ENCODE data around the gene CTAGE15.
"Not testable (repeated sequence)": the region's sequence is repeated elsewhere in the genome, so short reads cannot be mapped to it uniquely, and the experiment has no call there.

Gene CTAGE15, protein sequence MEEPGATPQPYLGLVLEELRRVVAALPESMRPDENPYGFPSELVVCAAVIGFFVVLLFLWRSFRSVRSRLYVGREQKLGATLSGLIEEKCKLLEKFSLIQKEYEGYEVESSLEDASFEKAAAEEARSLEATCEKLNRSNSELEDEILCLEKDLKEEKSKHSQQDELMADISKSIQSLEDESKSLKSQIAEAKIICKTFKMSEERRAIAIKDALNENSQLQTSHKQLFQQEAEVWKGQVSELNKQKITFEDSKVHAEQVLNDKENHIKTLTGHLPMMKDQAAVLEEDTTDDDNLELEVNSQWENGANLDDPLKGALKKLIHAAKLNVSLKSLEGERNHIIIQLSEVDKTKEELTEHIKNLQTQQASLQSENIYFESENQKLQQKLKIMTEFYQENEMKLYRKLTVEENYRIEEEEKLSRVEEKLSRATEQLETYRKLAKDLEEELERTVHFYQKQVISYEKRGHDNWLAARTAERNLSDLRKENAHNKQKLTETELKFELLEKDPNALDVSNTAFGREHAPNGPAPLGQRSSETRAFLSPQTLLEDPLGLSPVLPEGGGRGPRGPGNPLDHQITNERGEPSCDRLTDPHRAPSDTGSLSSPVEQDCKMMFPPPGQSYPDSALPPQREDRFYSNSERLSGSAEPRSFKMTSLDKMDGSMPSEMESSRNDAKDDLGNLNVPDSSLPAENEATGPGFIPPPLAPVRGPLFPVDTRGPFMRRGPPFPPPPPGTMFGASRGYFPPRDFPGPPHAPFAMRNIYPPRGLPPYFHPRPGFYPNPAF

DNA sequence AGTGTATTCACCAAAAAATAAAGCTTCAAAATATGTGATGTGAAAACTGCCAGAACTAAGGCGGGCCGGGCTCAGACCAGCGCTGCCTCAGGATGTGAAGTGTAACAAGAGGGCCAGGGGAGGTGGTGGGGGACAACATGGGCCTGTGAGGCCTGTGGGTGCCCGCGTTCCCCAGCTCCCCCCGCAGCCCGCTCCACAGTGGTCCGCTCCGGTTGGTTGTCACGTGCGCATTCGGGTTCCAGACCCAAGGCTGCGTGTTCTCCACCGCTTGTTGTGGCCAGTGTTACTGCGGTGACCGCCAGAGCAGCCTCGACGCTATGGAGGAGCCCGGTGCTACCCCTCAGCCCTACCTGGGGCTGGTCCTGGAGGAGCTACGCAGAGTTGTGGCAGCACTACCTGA is at the start of gene CTAGE15:
CTAGE15 (plus strand) TSS at position 301 of the 400 bp plus-strand sequence; CDS start at position 318, 17 bp downstream.
- DNase-seq = not testable (repeated sequence)

DNA sequence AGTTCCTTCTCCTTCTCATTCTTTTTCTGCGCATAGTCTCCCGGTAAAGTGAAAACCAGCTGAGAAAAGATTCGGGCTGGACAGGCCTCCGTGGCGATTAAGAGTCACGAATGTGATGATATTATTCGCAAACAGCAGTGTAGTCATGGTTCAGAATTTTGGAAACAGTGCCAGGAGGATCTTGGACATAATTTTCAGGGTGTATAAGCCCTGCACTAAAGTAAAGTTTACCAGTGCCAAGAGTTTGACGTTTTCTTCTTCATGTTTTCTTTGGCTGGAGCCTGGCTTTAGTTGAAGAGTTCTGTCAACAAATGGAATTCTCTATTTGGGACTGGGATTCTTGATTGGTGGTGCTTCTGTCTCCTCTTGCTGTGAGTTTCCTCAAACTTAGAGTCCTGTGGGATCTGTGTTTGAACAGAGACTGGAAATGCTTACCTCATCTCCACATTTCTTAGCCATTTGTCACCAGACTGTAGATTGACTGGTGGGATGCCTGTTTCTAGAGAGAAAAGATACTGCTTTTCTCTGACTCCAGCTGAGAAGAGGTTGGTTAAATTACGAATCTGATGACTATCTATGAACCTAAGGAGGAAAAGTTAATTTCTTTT is 49.2 kb upstream of the CTAGE15 start:
- DNase-seq = not testable (repeated sequence)

DNA sequence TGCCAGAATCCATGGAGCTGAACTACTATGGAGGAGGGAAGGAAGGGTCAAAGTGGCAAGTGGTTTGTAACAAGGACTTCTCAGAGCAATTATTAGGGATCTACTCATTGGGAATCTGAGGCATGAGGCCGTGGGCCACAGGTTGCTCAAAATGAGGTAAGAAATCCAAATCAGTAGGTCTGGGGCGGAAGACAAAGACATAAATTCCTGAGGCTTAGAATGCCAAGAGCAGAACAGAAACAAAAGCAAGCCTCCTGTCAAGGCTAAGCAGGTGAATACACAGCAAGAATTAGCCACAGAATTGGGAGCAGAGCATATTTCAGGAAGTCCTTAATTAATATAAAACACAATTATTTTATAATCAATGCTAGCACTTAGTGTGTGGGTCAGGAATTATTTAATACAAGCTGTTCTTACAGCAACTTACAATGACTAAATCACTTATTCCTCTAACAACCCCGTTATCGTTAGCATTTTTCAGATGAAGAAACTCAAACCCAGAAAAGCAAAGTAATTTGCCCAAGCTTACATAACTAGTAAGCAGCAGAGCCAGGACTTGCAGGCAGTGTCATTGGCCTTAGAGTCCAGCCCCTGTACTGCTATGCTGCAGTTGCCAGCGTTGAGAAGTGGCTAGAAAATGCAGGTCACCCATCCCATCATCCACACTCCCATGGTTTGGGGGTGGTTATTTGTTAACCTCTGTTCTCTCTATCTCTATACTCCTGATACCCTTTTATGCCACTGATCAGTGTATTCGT is 40.3 kb upstream of the CTAGE15 start:
- not testable (repeated sequence) for DNase-seq

DNA sequence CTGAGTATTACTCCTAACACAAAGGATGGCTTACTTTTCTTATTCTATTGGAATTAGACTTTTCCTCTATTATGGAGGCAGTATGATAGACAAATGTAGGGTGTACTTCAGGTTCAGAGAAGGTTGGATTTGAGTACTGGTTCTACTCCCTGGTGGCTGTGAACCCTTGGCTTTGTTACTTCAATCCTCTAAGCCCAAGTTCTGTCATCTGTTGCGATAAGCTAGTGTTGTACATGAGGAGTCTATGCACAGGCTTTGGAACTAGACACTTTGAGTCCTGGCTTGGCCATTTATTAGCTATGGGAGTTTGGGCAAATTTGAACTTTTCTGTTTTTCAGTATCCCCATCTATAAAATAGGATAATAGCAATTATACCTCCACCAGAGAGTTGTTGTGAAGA is 39.7 kb upstream of the CTAGE15 start:
- not testable (repeated sequence) for DNase-seq

DNA sequence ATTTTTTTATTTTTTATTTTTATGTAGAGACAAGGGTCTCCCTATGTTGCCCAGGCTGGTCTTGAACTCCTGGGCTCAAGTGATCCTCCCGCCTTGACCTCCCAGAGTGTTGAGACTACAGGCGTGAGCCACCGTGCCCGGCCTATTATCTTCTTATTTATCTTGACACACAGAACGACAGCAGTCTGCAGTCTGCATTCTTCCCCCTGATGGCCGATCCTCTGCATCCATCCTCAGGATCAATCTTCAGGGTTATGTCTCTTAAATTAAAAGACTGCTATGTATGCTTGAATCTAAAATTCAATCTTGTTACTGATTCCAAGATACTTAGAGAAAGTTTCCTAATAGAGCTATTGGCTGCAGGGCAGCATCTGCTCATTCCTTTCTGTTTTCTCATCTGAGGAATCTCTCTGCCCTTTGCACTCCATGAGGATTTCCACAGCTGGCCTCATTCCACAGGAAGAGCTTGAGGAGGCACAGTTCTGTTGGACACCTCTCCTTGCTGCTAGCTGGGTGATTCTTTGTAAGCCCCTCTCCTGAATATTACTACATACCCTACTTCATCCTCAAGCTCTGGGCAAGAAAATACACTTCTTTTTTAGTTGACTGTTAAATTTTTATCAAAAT is 38.3 kb upstream of the CTAGE15 start:
- DNase-seq = not testable (repeated sequence)

DNA sequence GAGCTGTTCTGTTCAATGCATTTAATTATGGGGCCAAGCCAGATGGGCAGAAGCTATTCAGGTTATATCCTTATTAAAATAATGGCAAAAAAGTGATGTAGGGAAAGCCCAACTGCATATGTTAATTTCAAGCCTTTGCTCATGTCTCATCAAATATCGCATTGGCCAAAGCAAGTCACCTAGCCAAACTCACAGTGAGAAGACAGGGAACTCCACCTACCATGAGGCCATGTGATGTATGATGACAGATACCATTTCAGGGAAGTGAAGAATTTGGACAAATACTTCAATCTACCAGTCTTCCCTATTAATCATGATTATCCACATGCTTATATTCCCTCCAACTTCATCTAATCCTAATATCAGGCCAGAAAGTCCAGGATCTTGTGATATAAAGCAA is 35.2 kb upstream of the CTAGE15 start:
- not testable (repeated sequence) for DNase-seq

DNA sequence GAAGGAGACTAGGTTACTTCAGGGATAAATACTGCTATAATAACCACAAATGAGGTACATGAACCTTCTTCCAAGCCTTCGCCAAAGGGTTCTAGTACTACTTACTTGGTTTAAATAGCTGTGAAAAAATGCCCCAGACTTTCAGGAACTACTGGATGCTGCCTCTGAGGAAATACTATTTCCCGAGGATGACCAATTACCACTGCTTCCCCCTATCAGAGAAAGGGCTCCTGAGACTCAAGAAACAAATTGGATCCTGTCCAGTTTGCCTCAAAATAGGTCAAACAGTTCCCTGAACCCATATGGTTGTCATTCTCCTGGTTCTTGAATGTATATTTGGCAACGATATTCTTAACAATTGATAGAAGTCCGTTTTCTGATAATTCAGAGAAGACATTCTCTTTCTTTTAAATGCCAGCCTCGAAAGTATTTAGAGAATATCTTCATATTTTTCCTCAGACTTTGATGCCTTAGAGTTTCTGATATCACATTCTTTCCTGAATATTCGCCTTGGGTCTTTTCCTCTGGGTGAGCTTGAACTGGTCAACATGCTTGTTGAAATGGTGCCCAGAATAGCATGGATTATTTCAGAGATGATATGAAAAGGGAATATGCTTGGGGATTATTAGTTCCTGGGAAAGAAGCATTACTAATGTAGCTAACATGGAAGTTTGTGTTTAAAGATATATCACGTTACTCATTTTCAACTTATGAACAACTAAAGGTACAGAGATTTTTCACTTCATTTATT is 28.1 kb upstream of the CTAGE15 start:
- not testable (repeated sequence) for DNase-seq

DNA sequence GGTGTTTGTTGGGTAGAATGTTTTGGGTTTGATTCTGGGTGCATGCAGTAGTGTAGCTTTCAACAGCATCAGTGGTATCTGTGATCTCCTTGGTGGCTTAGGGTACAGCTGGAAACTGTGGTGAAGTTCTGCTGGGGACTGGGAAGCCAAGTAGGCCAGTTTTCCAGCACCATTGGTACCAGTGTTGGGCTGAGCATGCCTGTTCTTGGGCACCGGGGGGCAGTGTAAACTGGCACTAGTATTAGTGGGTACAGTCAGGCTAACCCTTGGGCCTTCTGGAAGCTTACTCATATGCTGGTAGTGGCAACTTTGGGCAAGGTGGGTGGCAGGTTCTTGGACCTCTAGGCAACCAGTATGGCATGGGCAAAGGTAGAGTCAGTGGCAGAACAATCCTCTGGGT is 15.6 kb upstream of the CTAGE15 start:
- not testable (repeated sequence) for DNase-seq

DNA sequence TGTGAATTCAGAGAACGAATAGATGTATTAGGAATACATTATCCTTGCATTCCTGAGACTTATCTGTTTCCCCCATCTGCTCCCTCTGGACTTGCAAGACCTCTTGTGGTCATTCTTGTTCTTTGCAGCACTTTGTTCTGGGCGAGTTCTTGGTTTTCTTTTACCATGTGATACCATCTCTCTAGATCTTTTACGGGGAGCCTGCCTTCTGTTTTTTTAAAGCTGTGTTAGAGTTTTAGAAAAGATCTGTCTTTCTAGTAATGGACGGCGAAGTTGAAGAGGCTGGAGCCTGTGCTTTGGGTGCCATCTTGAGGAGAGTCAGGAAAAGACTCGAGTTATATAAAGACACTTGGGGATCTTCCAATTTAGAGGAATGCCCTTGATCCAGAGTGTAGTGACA is 8.3 kb upstream of the CTAGE15 start:
- DNase-seq = not testable (repeated sequence)

DNA sequence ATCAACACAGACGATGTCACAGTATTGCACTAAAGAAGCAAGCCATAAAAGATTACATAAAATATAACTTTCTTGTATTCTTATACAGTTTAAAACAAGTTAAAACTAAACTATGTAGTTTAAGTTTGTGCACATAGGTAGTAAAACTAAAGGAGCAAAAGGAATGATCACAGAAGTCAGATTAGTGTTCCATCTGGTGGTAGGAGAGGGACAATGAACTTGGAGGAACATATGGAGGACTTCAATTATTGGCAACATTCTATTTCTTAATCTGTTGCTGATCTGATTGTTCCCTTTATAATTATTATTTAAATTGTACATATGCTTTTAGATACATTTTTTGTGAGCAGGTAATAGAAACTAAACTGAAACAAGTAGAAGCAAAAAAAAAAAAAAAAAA is 5.6 kb upstream of the CTAGE15 start:
- not testable (repeated sequence) for DNase-seq

DNA sequence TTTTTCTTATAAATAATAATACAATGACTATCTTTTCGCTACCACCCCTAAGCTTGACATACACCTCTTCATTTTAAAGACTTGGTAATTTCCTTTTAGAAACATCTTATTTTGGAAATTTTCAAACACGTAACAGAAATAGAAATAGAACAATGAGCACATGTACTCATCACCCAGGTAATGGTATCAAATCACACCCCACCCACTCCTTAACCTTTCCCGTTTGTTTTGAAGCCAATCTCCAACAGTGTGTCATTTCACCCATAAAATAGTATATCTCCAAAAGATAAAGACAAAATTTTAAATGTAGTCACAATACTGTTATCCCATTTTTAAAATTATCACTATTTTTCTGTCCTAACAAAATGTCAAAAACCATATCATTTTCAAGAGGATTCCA is 16.6 kb downstream of the CTAGE15 start:
- not testable (repeated sequence) for DNase-seq

DNA sequence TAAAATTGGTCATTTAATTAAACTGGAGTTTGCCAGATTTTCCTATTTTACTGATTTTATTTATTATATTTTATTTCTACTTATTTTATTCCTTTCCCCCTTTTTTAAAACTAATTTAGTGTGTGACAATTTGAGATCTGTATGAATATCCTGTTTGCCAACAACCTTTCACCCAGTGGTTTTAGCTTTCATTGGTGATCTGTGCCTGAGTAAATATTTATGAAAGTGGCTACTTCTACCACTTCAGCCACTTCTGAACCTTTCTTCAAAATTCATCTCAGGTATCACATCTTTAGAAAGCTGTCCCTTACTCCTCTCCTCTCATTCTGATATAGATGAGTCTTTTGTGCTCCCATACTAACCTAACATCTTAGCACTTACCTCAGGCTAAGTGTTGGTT is 18.3 kb downstream of the CTAGE15 start:
- DNase-seq = not testable (repeated sequence)

DNA sequence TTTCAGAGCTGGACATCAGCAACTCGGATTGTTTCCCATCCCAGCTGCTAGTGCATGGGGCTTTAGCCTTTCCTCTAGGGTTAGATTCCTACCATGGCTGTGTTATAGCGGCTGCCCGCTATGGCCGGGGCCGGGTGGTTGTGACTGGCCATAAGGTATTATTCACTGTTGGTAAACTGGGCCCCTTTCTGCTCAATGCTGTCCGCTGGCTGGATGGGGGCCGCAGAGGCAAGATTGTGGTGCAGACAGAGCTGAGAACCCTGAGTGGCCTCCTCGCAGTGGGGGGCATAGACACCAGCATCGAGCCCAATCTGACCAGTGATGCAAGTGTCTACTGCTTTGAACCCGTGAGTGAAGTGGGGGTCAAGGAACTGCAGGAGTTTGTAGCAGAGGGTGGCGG is 26.5 kb downstream of the CTAGE15 start:
- not testable (repeated sequence) for DNase-seq

DNA sequence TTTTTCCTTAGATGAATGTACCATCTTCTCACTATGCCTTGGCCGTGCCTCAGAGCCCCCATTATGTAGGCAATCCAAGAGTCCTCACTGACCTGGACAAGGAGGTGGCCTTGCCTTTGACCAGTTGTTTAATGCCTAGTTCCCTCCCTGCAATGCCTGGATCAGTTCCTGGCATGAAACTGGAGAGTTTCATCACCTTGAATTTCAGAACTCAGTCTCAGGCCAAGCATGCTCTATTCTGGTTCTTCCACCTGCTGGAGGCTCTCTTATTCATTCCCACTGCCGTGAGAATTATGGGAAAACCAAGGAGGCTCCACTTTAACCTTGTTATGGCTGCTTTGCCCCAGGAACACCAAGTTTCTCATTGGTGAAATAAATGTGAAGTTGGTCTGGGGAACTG is 31.9 kb downstream of the CTAGE15 start:
- not testable (repeated sequence) for DNase-seq

DNA sequence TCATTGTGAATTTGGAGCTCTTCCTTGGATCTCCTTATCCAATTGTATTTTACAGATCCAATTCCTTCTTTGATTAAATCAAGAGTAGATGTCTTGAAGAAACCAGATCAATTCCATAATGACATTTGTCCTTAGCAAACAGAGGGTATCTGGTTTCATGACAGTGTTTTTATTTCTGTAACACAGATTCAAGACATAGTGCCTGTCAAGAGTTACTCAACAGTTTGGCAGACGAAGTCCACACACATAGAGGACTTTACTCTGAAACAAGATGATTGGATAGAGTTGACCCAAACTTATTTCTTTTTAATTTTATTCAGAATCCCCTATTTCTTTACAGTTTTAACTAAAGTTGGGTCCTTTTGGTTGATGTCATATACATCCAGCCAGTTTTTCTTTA is 34.5 kb downstream of the CTAGE15 start:
- DNase-seq = not testable (repeated sequence)

DNA sequence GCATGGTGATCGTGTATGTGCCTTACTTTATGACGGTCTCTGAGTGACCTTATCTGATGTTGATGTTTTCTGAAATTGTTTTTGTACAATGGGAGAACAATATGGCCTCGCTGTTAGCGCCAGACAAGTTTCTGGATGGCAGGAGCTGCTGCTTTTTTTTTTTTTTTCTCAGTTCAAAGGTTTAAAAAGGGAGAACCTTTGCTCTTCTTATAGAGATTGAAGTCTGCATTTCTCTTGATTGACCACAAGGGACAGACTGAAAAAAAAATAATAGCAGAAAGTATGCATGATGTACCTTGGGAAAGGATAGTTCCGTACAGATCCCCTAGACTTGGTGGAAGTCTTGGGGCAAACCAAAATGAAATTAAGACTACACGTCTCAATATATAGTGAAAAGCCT is 43.9 kb downstream of the CTAGE15 start:
- not testable (repeated sequence) for DNase-seq

DNA sequence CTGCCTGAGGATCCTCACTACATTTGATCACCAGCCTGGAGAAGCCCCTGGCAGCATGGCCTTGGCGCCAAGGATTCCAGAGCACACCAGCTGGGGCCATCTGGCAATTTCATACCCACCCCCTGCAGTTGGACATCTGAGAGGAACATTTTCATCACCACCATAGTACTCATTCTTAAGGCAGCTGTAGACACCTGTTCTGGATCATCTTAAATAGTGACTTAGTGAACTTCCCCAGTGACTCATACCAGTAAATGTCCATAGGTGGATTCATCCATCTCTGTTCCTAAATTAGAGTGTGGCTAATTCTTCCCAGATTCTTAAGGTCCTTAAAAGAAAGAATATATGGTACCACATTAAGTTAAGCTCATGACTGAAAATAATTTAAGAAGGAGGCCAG is 45.6 kb downstream of the CTAGE15 start:
- not testable (repeated sequence) for DNase-seq

DNA sequence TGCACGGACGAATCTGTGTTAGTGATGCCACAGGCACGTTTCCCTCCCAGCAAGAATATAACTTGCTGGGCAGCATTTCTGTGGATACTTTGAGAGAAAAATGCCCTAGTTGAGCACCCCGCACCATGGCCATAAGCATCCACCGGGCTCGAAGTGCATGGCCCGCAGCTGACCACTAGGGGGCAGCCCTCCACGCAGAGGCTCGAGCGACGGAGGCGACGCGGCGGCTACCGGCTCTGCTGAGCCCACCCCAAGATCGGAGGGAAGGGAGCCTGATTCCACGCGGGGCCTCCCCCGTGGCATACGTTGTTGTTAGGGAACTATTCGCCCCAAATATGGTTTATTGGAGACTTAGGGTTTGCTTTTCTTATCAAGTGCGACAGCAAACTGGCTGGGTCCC is 48.5 kb downstream of the CTAGE15 start:
- DNase-seq = not testable (repeated sequence)

DNA sequence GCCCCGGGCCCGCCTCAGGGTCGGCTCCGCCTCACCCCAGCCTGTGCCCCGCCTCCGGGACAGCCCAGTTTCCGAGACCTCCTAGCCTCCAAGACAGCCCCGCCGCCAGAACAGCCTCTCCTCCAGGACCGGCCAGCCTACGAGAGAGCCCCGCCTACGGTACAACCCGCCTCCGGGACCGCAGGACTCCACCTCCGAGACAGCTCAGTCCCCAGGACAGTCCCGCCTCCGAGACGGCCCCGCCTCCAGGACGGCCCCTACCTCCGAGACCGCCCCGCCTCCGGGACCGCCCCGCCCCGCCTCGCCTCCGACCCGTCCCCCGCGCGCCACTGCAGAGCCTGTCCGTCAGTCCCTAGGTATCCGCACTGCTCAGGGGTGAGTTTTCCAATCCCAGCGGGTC is 49.0 kb downstream of the CTAGE15 start, which contains the start of gene TCAF2:
TCAF2 (plus strand) TSS at position 329 of the 400 bp plus-strand sequence.
- not testable (repeated sequence) for DNase-seq

DNA sequence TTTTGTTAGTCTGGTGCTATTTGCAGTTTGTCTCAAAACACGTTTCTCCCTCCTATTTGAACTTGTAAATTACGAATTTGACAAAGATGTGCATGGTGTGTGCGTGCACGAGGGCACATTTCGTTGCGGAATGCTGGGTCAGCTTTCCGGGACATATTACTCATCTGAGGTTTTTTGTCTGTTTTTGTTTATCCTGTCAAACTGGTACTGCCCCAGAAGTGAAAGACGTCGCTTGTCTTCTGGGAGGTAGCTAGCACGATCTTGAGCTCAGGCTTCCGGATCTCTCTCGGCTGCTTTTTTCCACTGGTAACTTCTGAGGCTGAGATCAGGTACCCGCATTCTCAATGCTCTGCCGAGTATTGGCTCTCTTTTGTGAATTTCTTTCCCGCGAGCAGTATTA is 49.6 kb downstream of the CTAGE15 start:
- not testable (repeated sequence) for DNase-seq

DNA sequence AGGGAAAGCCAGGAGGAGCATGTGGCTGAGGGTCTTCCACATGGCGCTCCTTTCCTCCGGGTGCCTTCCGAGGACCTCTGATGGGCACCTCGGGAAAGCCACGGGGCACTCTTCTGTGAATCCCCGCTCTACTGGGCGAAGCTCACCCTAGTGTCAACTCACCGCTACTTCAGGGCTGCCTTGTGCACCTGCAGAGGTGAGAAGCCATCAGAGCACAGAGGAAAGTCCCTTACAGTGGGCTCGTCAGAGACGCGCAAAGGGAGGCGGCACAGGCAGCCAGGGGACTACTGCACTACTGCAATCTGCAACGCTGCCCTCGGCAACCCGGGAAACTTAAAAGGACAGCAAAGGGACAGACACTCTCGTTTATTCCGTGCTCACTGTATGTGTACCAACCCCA is 50.5 kb downstream of the CTAGE15 start:
- not testable (repeated sequence) for DNase-seq

Measured in OCI-M1 (cell line).